SK-N-MC (cell line): Measurements from ENCODE around the gene CAMK2A.

Experiments used
- EZH2 ChIP-seq: fragments of 200-600 bp; sonication (generic); IDR thresholded peaks from one replicate; pipeline ENCODE4 v1.6.1; 2017; ENCODE audit warnings: antibody characterized with exemption
- POLR2AphosphoS5 ChIP-seq: IDR thresholded peaks from 2 replicates; pipeline ENCODE4 v1.6.1; 2012; ENCODE audit warnings: mild to moderate bottlenecking, low read depth, low read length, borderline replicate concordance

- no peak for TF ChIP-seq POLR2AphosphoS5
- TF ChIP-seq EZH2 = no peak
Measured at GRCh38 chr5:150215979-150216944, 73.3 kb downstream of the CAMK2A start.
